ENCODE results near the gene CCDC7. TPM values are rescaled to one million over a fixed set of nuclear protein-coding genes. Genes with fewer than 3 reads are reported as not detected.

CCDC7 gene
- total RNA-seq, 2 donors from 2014 or later: 12.9 to 19.8 TPM

- intact Hi-C loops (cut with DNase I): no loop called here
- H3K36me3 ChIP-seq: no peaks in the 10 kb centered on the region
- TF ChIP-seq POLR2AphosphoS5 (IDR thresholded peaks at IDR 0.05) (no peak), POLR2A (IDR thresholded peaks at IDR 0.05) (no peak), CTCF (IDR thresholded peaks at IDR 0.05) (no peak)
- H3K27ac ChIP-seq: no peak overlapping the region
- no peak for DNase-seq (ENCODE audit: low spot score)
- H3K27me3 ChIP-seq (replicated peaks; ENCODE audit: insufficient read depth): no peaks in the 10 kb centered on the region
- H3K4me1 ChIP-seq (replicated peaks): no peaks in the 10 kb centered on the region
- no peak overlapping the region for H3K4me3 ChIP-seq
- H3K9me3 ChIP-seq: no peaks in the 10 kb centered on the region
- 87% methylated on average over 5 of the region's 5 CpGs for WGBS
These were observed 37.2 kb upstream of the CCDC7 start for GRCh38 chr10:32408690-32409089.

DNA sequence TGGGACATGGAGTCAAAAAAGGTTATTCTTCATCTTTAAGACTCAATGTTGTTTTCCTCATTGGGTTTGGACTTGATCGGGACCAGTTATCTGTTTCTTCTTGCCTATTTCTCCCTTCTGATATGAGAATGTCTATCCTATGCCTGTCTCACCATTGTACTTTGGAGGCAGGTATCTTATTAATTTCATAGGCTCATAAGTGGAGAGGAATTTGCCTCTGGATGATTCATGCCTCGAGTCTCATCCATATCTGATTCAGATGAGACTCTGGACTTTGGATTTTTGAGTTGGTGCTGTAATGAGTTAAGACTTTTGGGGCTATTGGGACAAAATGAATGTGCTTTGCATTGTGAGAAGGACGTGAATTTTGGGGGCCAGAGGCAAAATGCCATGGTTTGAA, 36.2 kb upstream of the CCDC7 start:
- intact Hi-C loops (cut with DNase I): no loop called here
- no peaks in the 10 kb centered on the region for H3K4me1 ChIP-seq (replicated peaks)
- no peak for DNase-seq (ENCODE audit: low spot score)
- no peak overlapping the region for H3K27ac ChIP-seq
- H3K4me3 ChIP-seq: no peak overlapping the region
- no peaks in the 10 kb centered on the region for H3K27me3 ChIP-seq (replicated peaks; ENCODE audit: insufficient read depth)
- H3K9me3 ChIP-seq: no peaks in the 10 kb centered on the region
- 88% methylated on average over 3 of the region's 3 CpGs for WGBS
- TF ChIP-seq POLR2A (IDR thresholded peaks at IDR 0.05): no peak
- TF ChIP-seq CTCF (IDR thresholded peaks at IDR 0.05): no peak
- no peak for TF ChIP-seq POLR2AphosphoS5 (IDR thresholded peaks at IDR 0.05)
- H3K36me3 ChIP-seq: no peaks in the 10 kb centered on the region

- no peaks in the 10 kb centered on the region for H3K36me3 ChIP-seq
- H3K27me3 ChIP-seq (replicated peaks; ENCODE audit: insufficient read depth): no peaks in the 10 kb centered on the region
- DNase-seq (ENCODE audit: low spot score): no peak
- 96% methylated on average over 8 of the region's 8 CpGs for WGBS
- intact Hi-C loops (cut with DNase I): no loop called here
- H3K9me3 ChIP-seq: no peaks in the 10 kb centered on the region
- no peak overlapping the region for H3K27ac ChIP-seq
- TF ChIP-seq CTCF (IDR thresholded peaks at IDR 0.05) (no peak), POLR2A (IDR thresholded peaks at IDR 0.05) (no peak), POLR2AphosphoS5 (IDR thresholded peaks at IDR 0.05) (no peak)
- no peaks in the 10 kb centered on the region for H3K4me1 ChIP-seq (replicated peaks)
- no peak overlapping the region for H3K4me3 ChIP-seq
These were observed 35.4 kb upstream of the CCDC7 start for GRCh38 chr10:32410569-32410968.

GRCh38 chr10:32411797-32412498, 34.0 kb upstream of the CCDC7 start:
- no peaks in the 10 kb centered on the region for H3K9me3 ChIP-seq
- H3K27ac ChIP-seq: no peak overlapping the region
- no peaks in the 10 kb centered on the region for H3K4me1 ChIP-seq (replicated peaks)
- H3K27me3 ChIP-seq (replicated peaks; ENCODE audit: insufficient read depth): no peaks in the 10 kb centered on the region
- TF ChIP-seq CTCF (IDR thresholded peaks at IDR 0.05): no peak
- TF ChIP-seq POLR2A (IDR thresholded peaks at IDR 0.05): no peak
- no peak for TF ChIP-seq POLR2AphosphoS5 (IDR thresholded peaks at IDR 0.05)
- H3K36me3 ChIP-seq: no peaks in the 10 kb centered on the region
- intact Hi-C loops (cut with DNase I): no loop called here
- DNase-seq (ENCODE audit: low spot score): no peak
- H3K4me3 ChIP-seq: no peak overlapping the region
- WGBS: 54% methylated on average over 2 of the region's 2 CpGs

DNA sequence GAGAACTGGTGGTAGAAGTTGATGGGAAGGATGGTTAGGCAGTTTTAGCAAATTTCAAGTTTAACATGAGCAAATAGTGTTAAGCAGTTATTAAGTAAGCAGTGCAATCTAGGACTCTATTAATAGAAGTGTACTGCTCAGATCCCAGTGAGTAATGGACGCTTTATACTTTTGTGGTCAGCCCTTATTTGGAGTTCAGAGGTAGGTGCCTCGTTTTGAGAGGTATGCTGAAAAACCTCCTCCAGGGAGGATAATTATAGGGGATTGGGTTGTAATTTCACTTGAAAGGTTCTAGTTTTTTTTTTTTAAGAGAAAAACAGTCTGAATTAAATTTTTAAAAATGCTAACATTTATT, 33.5 kb upstream of the CCDC7 start:
- intact Hi-C loops (cut with DNase I): no loop called here
- Histone ChIP-seq H3K27ac (no peak overlapping the region), H3K9me3 (no peaks in the 10 kb centered on the region), H3K4me3 (no peak overlapping the region), H3K36me3 (no peaks in the 10 kb centered on the region), H3K27me3 (replicated peaks; ENCODE audit: insufficient read depth) (no peaks in the 10 kb centered on the region), H3K4me1 (replicated peaks) (no peaks in the 10 kb centered on the region)
- TF ChIP-seq POLR2AphosphoS5 (IDR thresholded peaks at IDR 0.05): no peak
- no peak for TF ChIP-seq CTCF (IDR thresholded peaks at IDR 0.05)
- TF ChIP-seq POLR2A (IDR thresholded peaks at IDR 0.05): no peak
- no peak for DNase-seq (ENCODE audit: low spot score)
- WGBS: 26% methylated on average over 2 of the region's 2 CpGs

Data from prostate gland (tissue), 2 donors.